ENCODE data around the gene HSPA1L.

DNA sequence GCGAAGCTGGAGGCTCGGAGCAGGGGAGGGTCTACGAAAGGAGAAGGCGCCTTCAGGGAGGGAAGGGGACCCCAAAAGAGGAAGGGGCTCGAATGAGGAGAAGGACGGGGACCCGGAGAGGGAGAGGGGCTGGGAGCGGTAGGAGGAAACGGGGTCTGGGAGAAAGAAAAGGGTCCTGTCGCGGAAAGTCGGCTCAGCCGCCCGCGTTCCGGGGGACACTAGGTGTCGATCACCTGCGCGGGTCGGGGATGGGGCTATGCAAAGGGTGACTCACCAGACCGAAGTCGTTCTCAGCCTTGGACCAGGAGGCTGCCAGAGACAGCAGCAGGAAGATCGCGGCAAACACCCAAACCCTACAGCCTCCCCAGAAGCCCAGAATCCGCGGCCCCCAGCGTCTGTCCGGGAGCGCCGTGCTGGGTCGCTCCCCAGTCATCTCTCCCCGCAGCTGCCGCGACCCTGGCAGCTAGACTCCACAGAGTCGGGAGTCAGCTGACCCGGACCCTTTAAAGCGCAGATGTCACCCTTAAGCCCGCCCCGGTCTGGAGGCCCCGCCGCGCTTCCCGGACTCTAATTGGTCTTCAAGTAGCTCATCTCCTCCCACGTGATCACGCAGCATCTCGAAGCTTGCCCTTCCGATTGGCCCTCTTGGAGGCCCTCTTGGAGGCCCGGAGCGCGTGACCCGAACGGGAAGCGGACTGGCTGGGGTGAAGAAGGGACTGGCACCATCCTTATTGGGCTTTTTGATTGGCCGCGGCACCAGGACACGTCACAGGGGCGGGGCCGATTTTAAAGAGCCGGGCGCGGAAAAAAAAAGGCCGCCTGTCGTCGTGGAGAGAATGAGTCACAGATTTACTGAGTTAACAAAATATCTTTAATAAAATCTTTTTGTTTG, 47.5 kb upstream of the HSPA1L start, which contains the start of gene NEU1:
- TF ChIP-seq, protein P1, sequence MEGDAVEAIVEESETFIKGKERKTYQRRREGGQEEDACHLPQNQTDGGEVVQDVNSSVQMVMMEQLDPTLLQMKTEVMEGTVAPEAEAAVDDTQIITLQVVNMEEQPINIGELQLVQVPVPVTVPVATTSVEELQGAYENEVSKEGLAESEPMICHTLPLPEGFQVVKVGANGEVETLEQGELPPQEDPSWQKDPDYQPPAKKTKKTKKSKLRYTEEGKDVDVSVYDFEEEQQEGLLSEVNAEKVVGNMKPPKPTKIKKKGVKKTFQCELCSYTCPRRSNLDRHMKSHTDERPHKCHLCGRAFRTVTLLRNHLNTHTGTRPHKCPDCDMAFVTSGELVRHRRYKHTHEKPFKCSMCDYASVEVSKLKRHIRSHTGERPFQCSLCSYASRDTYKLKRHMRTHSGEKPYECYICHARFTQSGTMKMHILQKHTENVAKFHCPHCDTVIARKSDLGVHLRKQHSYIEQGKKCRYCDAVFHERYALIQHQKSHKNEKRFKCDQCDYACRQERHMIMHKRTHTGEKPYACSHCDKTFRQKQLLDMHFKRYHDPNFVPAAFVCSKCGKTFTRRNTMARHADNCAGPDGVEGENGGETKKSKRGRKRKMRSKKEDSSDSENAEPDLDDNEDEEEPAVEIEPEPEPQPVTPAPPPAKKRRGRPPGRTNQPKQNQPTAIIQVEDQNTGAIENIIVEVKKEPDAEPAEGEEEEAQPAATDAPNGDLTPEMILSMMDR (tag by site-specific recombination; IDR thresholded peaks at IDR 0.05) = no peak
- TF ChIP-seq MEIS1 (CRISPR knock-in tag; IDR thresholded peaks at IDR 0.05; ENCODE audit: borderline replicate concordance) (no peak), GLI2 (tag by site-specific recombination; IDR thresholded peaks at IDR 0.05; ENCODE audit: borderline replicate concordance, low read depth) (no peak), ZNF311 (tag by site-specific recombination; IDR thresholded peaks at IDR 0.05; ENCODE audit: borderline replicate concordance) (no peak)
- TF ChIP-seq, protein P2, sequence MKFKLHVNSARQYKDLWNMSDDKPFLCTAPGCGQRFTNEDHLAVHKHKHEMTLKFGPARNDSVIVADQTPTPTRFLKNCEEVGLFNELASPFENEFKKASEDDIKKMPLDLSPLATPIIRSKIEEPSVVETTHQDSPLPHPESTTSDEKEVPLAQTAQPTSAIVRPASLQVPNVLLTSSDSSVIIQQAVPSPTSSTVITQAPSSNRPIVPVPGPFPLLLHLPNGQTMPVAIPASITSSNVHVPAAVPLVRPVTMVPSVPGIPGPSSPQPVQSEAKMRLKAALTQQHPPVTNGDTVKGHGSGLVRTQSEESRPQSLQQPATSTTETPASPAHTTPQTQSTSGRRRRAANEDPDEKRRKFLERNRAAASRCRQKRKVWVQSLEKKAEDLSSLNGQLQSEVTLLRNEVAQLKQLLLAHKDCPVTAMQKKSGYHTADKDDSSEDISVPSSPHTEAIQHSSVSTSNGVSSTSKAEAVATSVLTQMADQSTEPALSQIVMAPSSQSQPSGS (tag by site-specific recombination; IDR thresholded peaks at IDR 0.05; ENCODE audit: low read depth) = no peak

Measured in HEK293 (cell line).